Measurements from ENCODE around the gene ABR.

The ABR gene

DNA sequence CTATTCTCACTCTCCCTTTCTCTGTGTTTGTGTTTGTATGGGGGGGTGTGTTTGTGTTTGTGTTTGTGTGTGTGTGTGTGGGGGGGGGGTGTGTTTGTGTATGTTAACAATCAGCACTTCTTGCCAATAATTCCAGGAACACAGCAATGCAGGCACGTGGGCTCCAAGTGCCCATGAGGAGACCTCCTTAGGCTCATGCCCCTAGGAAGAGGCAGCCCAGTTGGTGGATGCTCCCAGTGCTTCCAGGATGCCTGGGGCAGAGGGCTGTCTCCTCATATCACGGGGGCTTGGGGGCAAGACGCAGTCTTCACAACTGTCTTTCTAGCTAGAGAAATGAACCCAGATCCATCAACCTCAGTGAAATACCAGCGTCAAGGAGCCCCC lies 9.9 kb downstream of the ABR start:
- H2AFZ ChIP-seq (ENCODE audit: low read length): no peak overlapping the region

GRCh38 chr17:1169221-1169928 lies 10.4 kb downstream of the ABR start:
- TF ChIP-seq, protein P1, sequence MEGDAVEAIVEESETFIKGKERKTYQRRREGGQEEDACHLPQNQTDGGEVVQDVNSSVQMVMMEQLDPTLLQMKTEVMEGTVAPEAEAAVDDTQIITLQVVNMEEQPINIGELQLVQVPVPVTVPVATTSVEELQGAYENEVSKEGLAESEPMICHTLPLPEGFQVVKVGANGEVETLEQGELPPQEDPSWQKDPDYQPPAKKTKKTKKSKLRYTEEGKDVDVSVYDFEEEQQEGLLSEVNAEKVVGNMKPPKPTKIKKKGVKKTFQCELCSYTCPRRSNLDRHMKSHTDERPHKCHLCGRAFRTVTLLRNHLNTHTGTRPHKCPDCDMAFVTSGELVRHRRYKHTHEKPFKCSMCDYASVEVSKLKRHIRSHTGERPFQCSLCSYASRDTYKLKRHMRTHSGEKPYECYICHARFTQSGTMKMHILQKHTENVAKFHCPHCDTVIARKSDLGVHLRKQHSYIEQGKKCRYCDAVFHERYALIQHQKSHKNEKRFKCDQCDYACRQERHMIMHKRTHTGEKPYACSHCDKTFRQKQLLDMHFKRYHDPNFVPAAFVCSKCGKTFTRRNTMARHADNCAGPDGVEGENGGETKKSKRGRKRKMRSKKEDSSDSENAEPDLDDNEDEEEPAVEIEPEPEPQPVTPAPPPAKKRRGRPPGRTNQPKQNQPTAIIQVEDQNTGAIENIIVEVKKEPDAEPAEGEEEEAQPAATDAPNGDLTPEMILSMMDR (conservative IDR thresholded peaks at IDR 0.05; ENCODE audit: low read length): no peak
- no peak for TF ChIP-seq EZH2phosphoT487 (IDR thresholded peaks at IDR 0.05; ENCODE audit: borderline replicate concordance)
- H3K4me3 ChIP-seq (ENCODE audit: low read length, poor library complexity, severe bottlenecking): no peak overlapping the region
- no peaks in the 10 kb centered on the region for H4K20me1 ChIP-seq (ENCODE audit: insufficient read depth, low read length, poor library complexity, severe bottlenecking)
- no peak overlapping the region for H3K9ac ChIP-seq (ENCODE audit: low read depth, low read length, poor library complexity, severe bottlenecking)
- H3K27me3 ChIP-seq (ENCODE audit: insufficient read depth, low read length, poor library complexity, severe bottlenecking): no peaks in the 10 kb centered on the region
- no peaks in the 10 kb centered on the region for H3K79me2 ChIP-seq (ENCODE audit: insufficient read depth, low read length)
- H3K4me1 ChIP-seq (ENCODE audit: insufficient read depth, low read length, poor library complexity, severe bottlenecking): peaks cover 9% of the 10 kb centered on the region
- no peak overlapping the region for H3K4me2 ChIP-seq (ENCODE audit: low read depth, low read length, poor library complexity, severe bottlenecking)
- H3F3A ChIP-seq (ENCODE audit: low read depth): no peaks in the 10 kb centered on the region
- H2AFZ ChIP-seq (ENCODE audit: low read length): no peak overlapping the region
- H3K9me2 ChIP-seq (replicated peaks; ENCODE audit: low read depth, low read length): no peaks in the 10 kb centered on the region
- no peaks in the 10 kb centered on the region for H3K9me3 ChIP-seq (ENCODE audit: insufficient read depth, low read depth, low read length)
- H3K36me3 ChIP-seq (ENCODE audit: insufficient read depth, low read length): no peaks in the 10 kb centered on the region

More for the DNA sequence above, 9.9 kb downstream of the ABR start:
- Histone ChIP-seq H3K27me3 (ENCODE audit: insufficient read depth, low read length, poor library complexity, severe bottlenecking) (no peaks in the 10 kb centered on the region), H3F3A (ENCODE audit: low read depth) (no peaks in the 10 kb centered on the region), H3K36me3 (ENCODE audit: insufficient read depth, low read length) (no peaks in the 10 kb centered on the region), H3K9me2 (replicated peaks; ENCODE audit: low read depth, low read length) (no peaks in the 10 kb centered on the region), H3K9me3 (ENCODE audit: insufficient read depth, low read depth, low read length) (no peaks in the 10 kb centered on the region), H3K4me3 (ENCODE audit: low read length, poor library complexity, severe bottlenecking) (no peak overlapping the region), H3K4me2 (ENCODE audit: low read depth, low read length, poor library complexity, severe bottlenecking) (no peak overlapping the region), H3K79me2 (ENCODE audit: insufficient read depth, low read length) (no peaks in the 10 kb centered on the region), H3K4me1 (ENCODE audit: insufficient read depth, low read length, poor library complexity, severe bottlenecking) (peaks cover 9% of the 10 kb centered on the region), H3K9ac (ENCODE audit: low read depth, low read length, poor library complexity, severe bottlenecking) (no peak overlapping the region), H4K20me1 (ENCODE audit: insufficient read depth, low read length, poor library complexity, severe bottlenecking) (no peaks in the 10 kb centered on the region)
- TF ChIP-seq EZH2phosphoT487 (IDR thresholded peaks at IDR 0.05; ENCODE audit: borderline replicate concordance): no peak
- TF ChIP-seq, protein P1 (conservative IDR thresholded peaks at IDR 0.05; ENCODE audit: low read length): no peak

DNA sequence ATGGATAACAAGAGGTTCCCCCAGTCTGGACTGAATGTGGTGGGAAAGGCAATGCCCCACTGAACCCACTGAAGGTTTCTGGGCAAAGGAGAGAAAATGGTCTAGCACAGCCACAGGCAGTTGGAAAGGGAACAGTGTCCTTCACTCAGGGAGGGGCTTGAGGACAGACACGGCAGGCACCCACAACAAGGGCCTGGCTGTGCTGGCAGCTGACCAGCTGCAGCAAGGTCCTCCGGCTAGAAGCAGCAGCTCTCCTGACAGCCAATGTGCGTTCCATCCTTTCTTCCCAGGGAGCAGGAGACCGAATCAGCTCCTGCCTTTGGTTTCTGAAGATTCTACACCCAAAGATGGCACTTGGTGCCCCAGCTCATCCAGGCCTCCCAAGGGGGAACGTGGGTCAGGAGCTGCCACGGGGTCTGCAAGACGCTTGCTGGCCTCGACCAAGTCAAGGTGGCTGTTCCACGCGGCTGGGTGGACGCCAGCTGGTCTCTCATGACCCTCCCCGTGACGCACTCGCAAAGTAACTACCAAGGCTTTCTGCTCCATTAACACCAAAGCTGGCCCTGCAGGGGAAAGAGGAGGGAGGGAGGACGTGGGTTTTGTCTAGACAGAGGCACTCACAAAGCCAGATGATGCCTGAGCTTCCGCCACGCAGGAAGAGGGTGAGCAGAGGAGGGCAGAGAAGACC lies 11.1 kb downstream of the ABR start:
- Histone ChIP-seq H3K9me2 (replicated peaks; ENCODE audit: low read depth, low read length) (no peaks in the 10 kb centered on the region), H3K9me3 (ENCODE audit: insufficient read depth, low read depth, low read length) (no peaks in the 10 kb centered on the region), H3K9ac (ENCODE audit: low read depth, low read length, poor library complexity, severe bottlenecking) (no peak overlapping the region), H2AFZ (ENCODE audit: low read length) (no peak overlapping the region), H4K20me1 (ENCODE audit: insufficient read depth, low read length, poor library complexity, severe bottlenecking) (no peaks in the 10 kb centered on the region), H3F3A (ENCODE audit: low read depth) (no peaks in the 10 kb centered on the region), H3K36me3 (ENCODE audit: insufficient read depth, low read length) (no peaks in the 10 kb centered on the region), H3K27me3 (ENCODE audit: insufficient read depth, low read length, poor library complexity, severe bottlenecking) (no peaks in the 10 kb centered on the region), H3K4me1 (ENCODE audit: insufficient read depth, low read length, poor library complexity, severe bottlenecking) (peaks cover 9% of the 10 kb centered on the region), H3K4me2 (ENCODE audit: low read depth, low read length, poor library complexity, severe bottlenecking) (no peak overlapping the region), H3K4me3 (ENCODE audit: low read length, poor library complexity, severe bottlenecking) (no peak overlapping the region), H3K79me2 (ENCODE audit: insufficient read depth, low read length) (no peaks in the 10 kb centered on the region)
- TF ChIP-seq, protein P1 (conservative IDR thresholded peaks at IDR 0.05; ENCODE audit: low read length): no peak
- TF ChIP-seq EZH2phosphoT487 (IDR thresholded peaks at IDR 0.05; ENCODE audit: borderline replicate concordance): no peak

Data from Loucy (cell line).